22Rv1 (cell line): Measurements from ENCODE around the gene NUDT8.
"Not testable (repeated sequence)": the region's sequence is repeated elsewhere in the genome, so short reads cannot be mapped to it uniquely, and the experiment has no call there.

ENCODE experiments used
- CTCF ChIP-seq: fragments of 450-650 bp; IDR thresholded peaks from 2 replicates; pipeline ENCODE4 v1.5.1; 2017; ENCODE audit warnings: mild to moderate bottlenecking
- ZFX ChIP-seq: fragments of 450-650 bp; IDR thresholded peaks from 2 replicates; pipeline ENCODE4 v1.6.1; 2017; ENCODE audit warnings: antibody characterized with exemption, borderline replicate concordance

DNA sequence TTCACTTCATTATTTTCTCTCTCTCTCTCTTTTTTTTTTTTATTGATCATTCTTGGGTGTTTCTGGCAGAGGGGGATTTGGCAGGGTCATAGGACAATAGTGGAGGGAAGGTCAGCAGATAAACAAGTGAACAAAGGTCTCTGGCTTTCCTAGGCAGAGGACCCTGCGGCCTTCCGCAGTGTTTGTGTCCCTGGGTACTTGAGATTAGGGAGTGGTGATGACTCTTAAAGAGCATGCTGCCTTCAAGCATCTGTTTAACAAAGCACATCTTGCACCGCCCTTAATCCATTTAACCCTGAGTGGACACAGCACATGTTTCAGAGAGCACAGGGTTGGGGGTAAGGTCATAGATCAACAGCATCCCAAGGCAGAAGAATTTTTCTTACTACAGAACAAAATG is 32.3 kb downstream of the NUDT8 start:
- not testable (repeated sequence) for TF ChIP-seq CTCF, ZFX
